ENCODE measurements around the gene SRMS. TPM values are rescaled to one million over a fixed set of nuclear protein-coding genes. Genes with fewer than 3 reads are reported as not detected.

Gene SRMS
- total RNA-seq, 4 donors from 2014 or later, result not detected

- TF ChIP-seq CTCF (IDR thresholded peaks at IDR 0.05; ENCODE audit: low read depth), result no peak
Measured at GRCh38 chr20:63543733-63544132, 3.8 kb downstream of the SRMS start.

GRCh38 chr20:63543131-63543530, 4.4 kb downstream of the SRMS start:
- no peak for TF ChIP-seq CTCF (IDR thresholded peaks at IDR 0.05; ENCODE audit: low read depth)

- TF ChIP-seq CTCF (IDR thresholded peaks at IDR 0.05; ENCODE audit: low read depth), result no peak
Measured at GRCh38 chr20:63542696-63543095, 4.9 kb downstream of the SRMS start.

- TF ChIP-seq CTCF (IDR thresholded peaks at IDR 0.05; ENCODE audit: low read depth), result no peak
Measured at GRCh38 chr20:63542031-63542559, 5.5 kb downstream of the SRMS start.

- TF ChIP-seq CTCF (IDR thresholded peaks at IDR 0.05; ENCODE audit: low read depth), result no peak
Measured at GRCh38 chr20:63541371-63541770, 6.2 kb downstream of the SRMS start.

GRCh38 chr20:63540417-63541186, 6.9 kb downstream of the SRMS start:
- no peak for TF ChIP-seq CTCF (IDR thresholded peaks at IDR 0.05; ENCODE audit: low read depth)

GRCh38 chr20:63539441-63540370, 7.8 kb downstream of the SRMS start:
- TF ChIP-seq CTCF (IDR thresholded peaks at IDR 0.05; ENCODE audit: low read depth), result no peak
